ENCODE measurements around the gene CHRNA10. TPM values are rescaled to one million over a fixed set of nuclear protein-coding genes. Genes with fewer than 3 reads are reported as not detected.

Gene CHRNA10
- total and polyA plus RNA-seq, 2 of the 13 experiments (the other 11 are each of a cell fraction or from before 2014, with no cell fraction given), result 0.53 to 0.71 TPM

GRCh38 chr11:3642071-3642951 is 28.9 kb downstream of the CHRNA10 start (continued):
- TF ChIP-seq SYNCRIP (IDR thresholded peaks at IDR 0.05; ENCODE audit: insufficient read depth, low read depth, low read length) (no peak), ZNF629 (CRISPR knock-in tag; conservative IDR thresholded peaks at IDR 0.05) (0 out of 2 replicates have a peak, but pooled peaks have one; percentile 16), ZNF678 (CRISPR knock-in tag; IDR thresholded peaks at IDR 0.05) (0 out of 2 replicates have a peak, but pooled peaks have one; percentile 24), IKZF1 (IDR thresholded peaks at IDR 0.05) (no peak), MEIS2 (CRISPR knock-in tag; IDR thresholded peaks at IDR 0.05) (no peak), ZNF567 (CRISPR knock-in tag; IDR thresholded peaks at IDR 0.05; ENCODE audit: borderline replicate concordance) (no peak), RORA (CRISPR knock-in tag; IDR thresholded peaks at IDR 0.05) (no peak), ZNF589 (CRISPR knock-in tag; conservative IDR thresholded peaks at IDR 0.05) (no peak), GPN1 (CRISPR knock-in tag; IDR thresholded peaks at IDR 0.05; ENCODE audit: borderline replicate concordance) (no peak), ZNF256 (CRISPR knock-in tag; conservative IDR thresholded peaks at IDR 0.05) (peak; percentile 22; the same call in 1 of the 2 replicates), SKIL (CRISPR knock-in tag; IDR thresholded peaks at IDR 0.05; ENCODE audit: borderline replicate concordance) (no peak), ZNF24 (IDR thresholded peaks at IDR 0.05) (no peak), ZFAT (CRISPR knock-in tag; conservative IDR thresholded peaks at IDR 0.05) (no peak), MEF2D (CRISPR knock-in tag; IDR thresholded peaks at IDR 0.05) (peak; percentile 63; the same call in 1 of the 2 replicates), SATB2 (CRISPR knock-in tag; IDR thresholded peaks at IDR 0.05) (no peak), NFKBIZ (CRISPR knock-in tag; IDR thresholded peaks at IDR 0.05) (no peak), TCF7L2 (IDR thresholded peaks at IDR 0.05; ENCODE audit: low read depth, low read length) (no peak), ZNF281 (CRISPR knock-in tag; IDR thresholded peaks at IDR 0.05; ENCODE audit: borderline replicate concordance) (peak; percentile 92)
- TF ChIP-seq, protein P1, sequence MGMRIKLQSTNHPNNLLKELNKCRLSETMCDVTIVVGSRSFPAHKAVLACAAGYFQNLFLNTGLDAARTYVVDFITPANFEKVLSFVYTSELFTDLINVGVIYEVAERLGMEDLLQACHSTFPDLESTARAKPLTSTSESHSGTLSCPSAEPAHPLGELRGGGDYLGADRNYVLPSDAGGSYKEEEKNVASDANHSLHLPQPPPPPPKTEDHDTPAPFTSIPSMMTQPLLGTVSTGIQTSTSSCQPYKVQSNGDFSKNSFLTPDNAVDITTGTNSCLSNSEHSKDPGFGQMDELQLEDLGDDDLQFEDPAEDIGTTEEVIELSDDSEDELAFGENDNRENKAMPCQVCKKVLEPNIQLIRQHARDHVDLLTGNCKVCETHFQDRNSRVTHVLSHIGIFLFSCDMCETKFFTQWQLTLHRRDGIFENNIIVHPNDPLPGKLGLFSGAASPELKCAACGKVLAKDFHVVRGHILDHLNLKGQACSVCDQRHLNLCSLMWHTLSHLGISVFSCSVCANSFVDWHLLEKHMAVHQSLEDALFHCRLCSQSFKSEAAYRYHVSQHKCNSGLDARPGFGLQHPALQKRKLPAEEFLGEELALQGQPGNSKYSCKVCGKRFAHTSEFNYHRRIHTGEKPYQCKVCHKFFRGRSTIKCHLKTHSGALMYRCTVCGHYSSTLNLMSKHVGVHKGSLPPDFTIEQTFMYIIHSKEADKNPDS (CRISPR knock-in tag; IDR thresholded peaks at IDR 0.05), result 0 out of 2 replicates have a peak, but pooled peaks have one; percentile 1
- TF ChIP-seq, protein P2, sequence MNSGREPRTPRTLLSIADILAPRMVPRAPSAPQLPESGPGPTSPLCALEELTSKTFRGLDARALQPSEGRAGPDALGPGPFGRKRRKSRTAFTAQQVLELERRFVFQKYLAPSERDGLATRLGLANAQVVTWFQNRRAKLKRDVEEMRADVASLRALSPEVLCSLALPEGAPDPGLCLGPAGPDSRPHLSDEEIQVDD (CRISPR knock-in tag; IDR thresholded peaks at IDR 0.05; ENCODE audit: borderline replicate concordance), result no peak
- TF ChIP-seq, protein P3, sequence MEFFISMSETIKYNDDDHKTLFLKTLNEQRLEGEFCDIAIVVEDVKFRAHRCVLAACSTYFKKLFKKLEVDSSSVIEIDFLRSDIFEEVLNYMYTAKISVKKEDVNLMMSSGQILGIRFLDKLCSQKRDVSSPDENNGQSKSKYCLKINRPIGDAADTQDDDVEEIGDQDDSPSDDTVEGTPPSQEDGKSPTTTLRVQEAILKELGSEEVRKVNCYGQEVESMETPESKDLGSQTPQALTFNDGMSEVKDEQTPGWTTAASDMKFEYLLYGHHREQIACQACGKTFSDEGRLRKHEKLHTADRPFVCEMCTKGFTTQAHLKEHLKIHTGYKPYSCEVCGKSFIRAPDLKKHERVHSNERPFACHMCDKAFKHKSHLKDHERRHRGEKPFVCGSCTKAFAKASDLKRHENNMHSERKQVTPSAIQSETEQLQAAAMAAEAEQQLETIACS (CRISPR knock-in tag; IDR thresholded peaks at IDR 0.05), result no peak
